Erythroblast (primary cell): ENCODE measurements around the gene SLC6A1.

Experiments
- GATA1 ChIP-seq: IDR thresholded peaks from 2 replicates; pipeline ENCODE4 v1.6.1; 2011; ENCODE audit warnings: low read depth, mild to moderate bottlenecking, control low read depth, low read length, moderate library complexity
- POLR2A ChIP-seq: IDR thresholded peaks from 2 replicates; pipeline ENCODE4 v1.6.1; 2011; ENCODE audit warnings: mild to moderate bottlenecking, low read length

DNA sequence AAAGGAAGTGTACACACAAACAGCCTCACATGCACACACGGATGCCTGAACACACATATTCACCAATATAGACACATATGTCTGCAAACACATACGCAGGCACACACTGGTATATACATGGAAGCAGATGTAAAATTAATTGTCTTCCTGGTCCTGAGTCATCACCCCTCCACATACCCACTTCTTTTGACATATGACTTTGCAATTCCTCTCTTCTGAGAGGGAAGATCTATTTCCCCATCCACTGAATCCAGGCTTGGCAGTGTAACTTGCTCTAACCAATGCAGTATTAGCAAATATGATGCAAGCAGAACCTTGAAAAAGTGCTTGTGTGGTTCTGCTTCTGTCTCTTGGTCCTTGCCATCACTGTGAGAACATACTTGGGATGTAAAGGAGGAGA is 84.9 kb downstream of the SLC6A1 start:
- no peak for TF ChIP-seq POLR2A
- TF ChIP-seq GATA1: no peak
